HG02623 (cell line): ENCODE measurements around the gene KLK1.
"Not testable (repeated sequence)": the region's sequence is repeated elsewhere in the genome, so short reads cannot be mapped to it uniquely, and the experiment has no call there.

Experiments
- ATAC-seq: cut with Tn5 transposase; IDR thresholded peaks from one replicate; pipeline ENCODE4 v1.9.1; 2021; ENCODE audit warnings: moderate library complexity; ENCODE audit not compliant: unreplicated experiment

Gene KLK1

DNA sequence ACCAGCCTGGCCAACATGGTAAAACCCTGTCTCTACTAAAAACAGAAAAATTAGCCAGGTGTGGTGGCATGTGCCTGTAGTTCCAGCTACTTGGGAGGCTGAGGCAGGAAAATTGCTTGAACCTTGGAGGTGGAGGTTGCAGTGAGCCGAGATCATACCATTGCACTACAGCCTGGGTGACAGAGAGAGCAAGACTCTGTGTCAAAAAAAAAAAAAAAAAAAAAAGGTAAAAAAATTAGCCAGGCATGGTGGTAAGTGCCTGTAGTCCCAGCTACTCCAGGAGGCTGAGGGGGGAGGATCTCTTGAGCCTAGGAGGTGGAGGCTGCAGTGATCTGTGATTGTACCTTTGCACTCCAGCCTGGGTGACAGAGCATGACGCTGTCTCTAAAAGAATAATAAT is 53.4 kb downstream of the KLK1 start, which contains the start of gene GPR32:
TSS of gene GPR32 (plus strand) at position 301 of the 400 bp plus-strand sequence. CDS start 137 bp downstream, outside the sequence.
- not testable (repeated sequence) for ATAC-seq
